Measurements from ENCODE around the gene HMGXB3.

Gene HMGXB3, protein sequence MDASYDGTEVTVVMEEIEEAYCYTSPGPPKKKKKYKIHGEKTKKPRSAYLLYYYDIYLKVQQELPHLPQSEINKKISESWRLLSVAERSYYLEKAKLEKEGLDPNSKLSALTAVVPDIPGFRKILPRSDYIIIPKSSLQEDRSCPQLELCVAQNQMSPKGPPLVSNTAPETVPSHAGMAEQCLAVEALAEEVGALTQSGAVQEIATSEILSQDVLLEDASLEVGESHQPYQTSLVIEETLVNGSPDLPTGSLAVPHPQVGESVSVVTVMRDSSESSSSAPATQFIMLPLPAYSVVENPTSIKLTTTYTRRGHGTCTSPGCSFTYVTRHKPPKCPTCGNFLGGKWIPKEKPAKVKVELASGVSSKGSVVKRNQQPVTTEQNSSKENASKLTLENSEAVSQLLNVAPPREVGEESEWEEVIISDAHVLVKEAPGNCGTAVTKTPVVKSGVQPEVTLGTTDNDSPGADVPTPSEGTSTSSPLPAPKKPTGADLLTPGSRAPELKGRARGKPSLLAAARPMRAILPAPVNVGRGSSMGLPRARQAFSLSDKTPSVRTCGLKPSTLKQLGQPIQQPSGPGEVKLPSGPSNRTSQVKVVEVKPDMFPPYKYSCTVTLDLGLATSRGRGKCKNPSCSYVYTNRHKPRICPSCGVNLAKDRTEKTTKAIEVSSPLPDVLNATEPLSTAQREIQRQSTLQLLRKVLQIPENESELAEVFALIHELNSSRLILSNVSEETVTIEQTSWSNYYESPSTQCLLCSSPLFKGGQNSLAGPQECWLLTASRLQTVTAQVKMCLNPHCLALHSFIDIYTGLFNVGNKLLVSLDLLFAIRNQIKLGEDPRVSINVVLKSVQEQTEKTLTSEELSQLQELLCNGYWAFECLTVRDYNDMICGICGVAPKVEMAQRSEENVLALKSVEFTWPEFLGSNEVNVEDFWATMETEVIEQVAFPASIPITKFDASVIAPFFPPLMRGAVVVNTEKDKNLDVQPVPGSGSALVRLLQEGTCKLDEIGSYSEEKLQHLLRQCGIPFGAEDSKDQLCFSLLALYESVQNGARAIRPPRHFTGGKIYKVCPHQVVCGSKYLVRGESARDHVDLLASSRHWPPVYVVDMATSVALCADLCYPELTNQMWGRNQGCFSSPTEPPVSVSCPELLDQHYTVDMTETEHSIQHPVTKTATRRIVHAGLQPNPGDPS (N-terminal part only)

DNA sequence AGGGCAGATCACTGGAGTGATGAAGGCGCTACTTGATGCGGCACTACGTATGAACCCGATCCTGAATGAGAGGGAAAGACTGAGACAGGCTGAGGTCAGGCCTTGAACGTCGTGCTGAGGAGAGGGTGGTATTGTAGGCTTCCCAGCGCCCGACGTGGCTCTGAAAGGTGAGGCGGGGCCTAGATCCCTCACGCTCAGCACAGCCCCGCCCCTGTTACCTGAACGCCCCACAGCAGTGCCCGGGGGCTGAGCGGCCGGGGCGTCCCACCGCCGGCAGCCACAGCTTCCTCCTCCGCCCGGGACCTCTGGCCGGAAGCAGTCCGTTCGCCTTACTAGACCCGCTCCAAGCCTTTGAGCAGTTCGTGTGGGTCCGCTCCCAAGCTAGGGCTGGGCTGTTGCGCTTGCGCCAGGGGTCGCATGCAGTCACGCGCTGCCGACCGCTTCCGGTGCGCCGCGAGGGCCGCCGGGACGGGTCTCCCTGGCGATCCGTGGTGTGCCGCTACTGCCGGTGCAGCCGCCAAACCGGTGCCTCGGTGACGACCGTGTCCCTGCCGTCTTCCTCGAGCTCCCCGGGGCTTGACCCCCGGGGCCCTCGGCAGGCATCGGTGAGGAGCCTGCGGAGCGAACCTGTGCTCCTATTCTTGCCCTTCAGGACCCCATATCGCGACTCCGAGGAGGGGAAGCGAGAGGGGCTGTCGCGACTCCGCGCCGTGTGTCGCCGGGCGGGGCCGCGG, at the start of gene HMGXB3, which contains the start of gene TIGD6:
Gene HMGXB3 (plus strand): TSS at position 484 of the 734 bp plus-strand sequence. CDS start 4,114 bp downstream, outside the sequence.
Gene TIGD6 (minus strand): TSS at position 399 of the 734 bp plus-strand sequence. CDS start 4,306 bp downstream, outside the sequence.
- peak; percentile 58 for DNase-seq

DNA sequence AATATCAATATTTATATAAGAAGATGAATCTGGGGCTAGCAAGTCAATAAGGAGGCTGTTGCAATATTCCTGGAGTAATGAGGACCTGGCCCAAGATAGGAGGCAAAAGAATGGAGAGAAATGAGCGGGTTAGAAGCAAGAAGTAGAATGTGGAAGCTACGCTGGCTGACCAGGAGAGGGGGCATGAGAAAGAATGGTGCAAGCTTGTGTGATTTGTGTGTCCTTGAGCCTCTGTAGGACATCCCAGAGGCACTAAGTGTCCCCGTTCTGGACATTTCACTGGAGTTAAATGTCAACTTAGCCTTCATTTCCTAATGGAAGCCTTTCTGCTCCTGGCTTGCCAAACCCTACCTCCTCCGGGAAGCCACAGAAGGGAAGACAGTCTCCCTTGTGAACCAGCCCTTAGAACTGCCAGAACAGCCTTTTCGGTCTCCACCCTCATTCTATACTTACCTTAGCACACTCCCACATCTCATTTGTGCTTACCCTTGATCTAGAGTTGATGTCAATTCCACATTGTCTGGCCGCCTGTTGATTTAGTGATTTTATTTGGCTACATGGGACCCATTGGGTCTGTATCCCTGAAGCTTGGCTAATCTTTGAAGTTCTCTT, 49.3 kb upstream of the HMGXB3 start:
- DNase-seq = no peak

DNA sequence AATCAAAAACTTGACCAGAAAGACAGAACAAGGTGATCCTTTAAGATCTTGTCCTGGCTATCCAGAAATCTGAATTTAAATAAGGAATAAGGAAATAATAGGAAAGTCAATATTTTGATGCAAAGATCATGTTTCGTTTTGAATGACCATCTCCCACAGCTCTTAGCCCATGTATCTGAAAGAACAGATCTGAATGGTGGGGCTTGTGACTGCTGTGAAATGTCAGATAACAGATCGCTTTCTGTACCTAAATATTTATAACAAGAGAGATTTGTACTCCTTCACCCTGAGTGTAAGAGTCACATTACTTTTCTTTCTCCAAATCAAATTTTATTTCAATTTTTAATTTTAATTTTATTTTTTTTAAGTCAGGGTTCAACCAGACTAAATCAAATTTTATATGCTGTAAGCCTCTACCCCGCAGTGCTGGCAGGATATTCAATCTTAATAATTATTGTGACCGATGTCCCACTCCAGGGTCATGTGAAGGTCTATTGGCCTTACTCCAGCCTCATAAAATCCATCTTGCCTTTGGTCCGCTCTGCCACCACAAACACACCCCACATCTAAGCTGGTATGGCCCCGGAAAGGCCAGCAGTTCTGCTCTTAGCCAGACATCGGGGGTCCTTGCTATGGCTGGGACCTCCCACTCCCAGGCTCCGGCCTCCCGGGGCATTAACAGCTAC, 47.0 kb upstream of the HMGXB3 start:
- DNase-seq = no peak

DNA sequence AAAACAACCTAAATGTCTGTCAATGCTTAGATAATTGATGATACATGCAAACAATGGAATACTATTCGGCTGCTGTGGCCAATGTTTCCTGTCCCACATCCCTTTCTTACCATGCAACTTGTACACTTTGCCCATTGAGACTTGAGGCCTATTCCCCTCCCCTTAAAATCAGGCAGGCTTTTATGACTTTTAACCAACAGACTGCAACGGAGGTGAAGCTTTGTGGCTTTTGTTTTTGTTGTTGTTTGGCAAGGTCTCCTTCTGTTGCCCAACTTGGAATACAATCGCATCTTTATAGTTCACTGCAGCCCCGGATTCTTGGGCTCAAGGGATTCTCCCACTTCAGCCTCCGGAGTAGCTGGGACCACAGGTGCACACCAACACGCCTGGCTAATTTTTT, 45.7 kb upstream of the HMGXB3 start:
- no peak for DNase-seq

DNA sequence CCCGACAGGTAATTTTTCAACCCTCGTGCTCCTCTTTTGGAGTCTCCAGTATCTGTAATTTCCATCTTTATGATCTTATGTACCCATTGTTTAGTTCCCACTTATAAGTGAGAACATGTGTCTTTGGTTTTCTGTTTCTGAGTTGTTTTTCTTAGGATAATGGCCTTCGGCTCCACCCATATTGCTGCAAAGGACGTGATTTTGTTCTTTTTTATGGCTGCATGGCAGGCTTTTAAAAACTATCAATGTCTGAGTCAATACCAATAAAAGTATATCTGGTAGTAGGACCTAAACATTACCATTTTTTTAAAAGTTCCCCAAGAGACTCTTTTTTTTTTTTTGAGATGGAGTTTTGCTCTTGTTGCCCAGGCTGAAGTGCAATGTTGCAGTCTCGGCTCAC, 43.9 kb upstream of the HMGXB3 start:
- DNase-seq = no peak

DNA sequence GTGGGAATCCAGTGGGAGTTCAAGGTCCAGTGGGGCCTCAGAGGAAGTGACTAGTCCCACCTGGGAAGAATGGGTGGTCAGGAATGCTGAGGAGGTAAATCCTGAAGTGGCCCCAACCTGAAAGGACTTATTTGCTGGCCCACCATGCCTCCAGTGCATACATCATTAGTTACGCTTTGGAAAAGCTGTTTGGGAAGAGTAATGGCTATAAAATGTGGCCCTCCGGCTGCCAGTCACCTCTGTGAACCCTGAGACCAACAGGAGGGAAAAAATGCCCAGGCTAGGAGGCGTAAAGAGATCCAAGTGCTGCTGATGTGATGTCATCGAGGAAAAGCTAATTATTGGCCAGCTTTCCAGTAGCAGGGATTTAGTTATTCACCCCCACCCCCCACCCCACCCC, 42.7 kb upstream of the HMGXB3 start:
- DNase-seq = no peak

DNA sequence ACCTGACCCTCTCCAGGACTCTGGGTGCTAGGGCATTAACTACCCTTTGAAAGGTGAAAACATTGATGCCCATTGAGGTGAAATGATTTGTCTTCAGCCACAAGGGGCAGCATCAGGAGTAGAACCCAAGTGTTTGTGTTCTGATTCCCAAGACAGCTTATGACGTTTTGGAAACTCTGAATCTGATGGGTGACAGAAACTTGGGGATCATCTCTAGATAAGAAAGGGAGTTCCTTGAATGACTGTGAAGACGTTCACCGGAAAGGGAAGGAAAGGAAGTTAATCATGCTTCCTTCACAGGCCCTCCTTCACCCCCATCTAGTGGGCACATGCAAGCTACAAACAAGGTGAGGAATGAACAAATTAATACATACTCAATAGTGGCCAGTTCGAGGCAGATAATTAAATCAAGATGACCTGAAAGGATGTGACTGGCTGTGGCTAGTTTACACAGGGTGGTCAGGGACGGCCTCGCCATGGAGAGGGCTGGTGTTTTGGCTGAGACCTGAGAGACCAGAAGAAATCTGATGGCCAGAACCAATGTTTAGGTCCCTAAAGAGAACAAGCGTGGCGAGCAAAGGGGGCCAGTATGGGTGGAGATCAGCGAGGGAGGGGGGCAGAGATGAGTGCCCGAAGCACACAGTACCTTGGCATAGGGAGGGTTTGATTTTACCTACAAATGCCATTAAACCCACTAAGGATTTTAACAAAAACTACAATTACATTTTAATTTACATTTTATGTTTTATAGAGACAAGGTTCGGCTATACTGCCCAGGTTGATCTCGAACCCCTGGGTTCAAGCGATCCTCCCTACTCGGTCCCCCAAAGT, 40.9 kb upstream of the HMGXB3 start:
- DNase-seq = no peak

DNA sequence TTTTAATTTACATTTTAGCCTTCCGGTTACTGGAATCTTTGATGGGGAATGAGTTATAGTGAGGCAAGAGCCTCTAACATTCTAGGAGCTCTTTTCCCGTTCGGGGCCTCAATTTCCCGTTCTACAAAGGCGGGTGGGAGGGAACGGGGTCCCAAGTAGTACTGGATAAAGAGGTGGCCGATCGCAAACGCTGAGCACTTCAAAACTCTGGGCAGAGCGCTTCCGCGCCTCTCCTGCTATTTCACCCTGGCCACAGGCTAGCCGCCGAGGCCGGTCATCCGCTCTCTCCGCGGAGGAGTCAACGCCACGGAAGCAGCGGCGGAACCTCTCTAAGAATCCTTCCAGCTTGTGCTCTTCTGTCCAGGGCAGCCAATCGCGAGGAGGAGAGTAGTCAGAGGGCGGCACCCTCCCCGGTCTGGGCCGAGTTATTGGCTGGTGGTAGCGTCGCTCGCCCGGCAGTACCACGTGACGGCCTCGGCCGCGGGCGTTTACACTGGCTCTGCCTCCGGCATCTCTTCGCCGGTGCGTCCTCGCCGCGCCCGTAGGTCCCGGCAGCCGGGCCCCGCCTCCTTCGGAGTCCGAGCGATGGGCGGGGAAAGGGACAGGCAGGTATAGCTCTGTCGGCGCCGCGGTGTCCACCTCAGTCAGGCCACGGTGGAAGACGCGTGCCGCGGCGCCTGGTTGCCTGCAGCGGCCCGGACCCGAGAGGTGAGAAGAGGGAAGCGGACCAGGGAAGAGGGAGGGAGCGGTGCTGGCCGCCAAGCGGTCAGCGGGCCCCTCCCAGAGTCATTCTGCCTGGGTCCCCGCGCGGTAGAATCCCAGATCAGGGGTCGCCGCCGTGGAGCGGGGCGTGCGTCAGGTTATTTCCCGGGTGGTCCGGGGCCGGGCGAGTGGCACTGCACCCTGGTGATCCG, 40.0 kb upstream of the HMGXB3 start, which contains the start of gene SLC26A2:
Gene SLC26A2 (plus strand): TSS at position 487 of the 914 bp plus-strand sequence. CDS start 16,895 bp downstream, outside the sequence.
- peak; percentile 87 for DNase-seq

DNA sequence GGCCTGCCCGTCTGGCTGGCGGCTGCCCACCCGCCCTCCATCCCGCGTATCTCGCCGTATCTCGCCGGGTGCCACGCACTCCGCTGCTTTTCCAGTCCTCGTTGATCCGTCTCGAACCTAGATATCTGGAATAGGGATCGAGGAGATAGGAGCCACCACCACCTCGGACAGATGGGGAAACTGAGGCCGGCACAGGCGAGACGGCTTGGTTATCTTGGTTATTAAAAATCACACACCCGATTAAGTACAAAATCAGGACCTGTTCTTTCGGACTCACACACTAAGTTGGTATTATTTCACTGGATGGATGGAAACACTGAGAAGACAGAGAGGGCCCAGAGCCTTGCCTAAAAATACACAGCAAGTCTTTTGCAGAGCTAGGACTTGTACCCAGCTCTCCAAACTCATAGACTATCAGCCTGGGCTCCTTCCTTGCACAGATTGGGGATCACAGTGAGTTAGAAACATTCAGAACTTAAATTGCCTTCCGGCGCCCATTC, 39.3 kb upstream of the HMGXB3 start:
- no peak for DNase-seq

DNA sequence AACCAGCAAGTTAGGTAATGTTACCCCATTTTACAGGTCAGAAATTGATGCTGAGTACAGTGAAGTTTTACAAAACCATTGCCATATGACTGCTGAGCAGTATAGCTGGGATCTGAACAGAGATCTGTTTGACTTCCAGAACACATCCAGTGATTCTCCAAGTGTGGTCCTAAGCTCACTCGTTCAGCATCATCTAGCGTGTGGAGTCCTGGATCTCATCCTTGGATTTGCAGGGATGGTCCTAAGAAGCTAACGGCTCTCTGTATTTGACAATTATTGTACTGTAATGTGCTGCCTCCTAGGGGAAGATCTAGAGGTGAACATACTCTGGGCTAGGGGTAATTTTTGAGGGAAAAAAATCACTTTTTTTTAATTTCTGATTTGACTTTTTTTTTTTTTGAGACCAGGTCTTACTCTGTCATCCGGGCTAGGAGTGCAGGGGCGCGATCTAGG, 38.6 kb upstream of the HMGXB3 start:
- DNase-seq = no peak

DNA sequence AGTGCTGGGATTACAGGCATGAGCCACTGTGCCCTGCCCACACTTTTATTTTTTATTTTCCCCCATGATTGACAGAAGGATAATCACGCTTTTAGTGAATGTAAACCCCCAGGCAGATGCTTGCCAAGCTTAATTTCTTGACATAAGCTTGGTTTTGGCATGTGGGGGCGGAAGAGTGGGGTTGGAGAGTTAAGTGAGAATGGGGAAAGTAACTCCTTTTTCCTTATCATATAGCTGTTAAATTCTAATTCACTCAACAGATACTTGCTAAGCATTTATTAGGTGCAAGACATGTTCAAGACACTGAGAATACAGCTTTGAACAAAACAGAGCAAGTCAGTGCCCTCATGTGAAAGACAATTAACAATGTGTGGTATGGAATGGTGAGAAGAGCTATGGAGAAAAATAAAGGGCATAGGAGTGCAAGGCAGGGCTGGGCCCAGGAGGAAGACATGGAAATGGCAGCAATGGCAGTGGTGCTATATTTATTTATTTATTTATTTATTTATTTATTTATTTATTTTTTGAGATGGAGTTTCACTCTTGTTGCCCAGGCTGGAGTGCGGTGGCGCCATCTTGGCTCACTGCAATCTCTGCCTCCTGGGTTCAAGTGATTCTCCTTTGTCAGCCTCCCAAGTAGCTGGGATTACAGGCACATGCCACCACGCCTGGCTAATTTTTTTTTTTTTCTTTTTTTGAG, 37.8 kb upstream of the HMGXB3 start:
- no peak for DNase-seq

DNA sequence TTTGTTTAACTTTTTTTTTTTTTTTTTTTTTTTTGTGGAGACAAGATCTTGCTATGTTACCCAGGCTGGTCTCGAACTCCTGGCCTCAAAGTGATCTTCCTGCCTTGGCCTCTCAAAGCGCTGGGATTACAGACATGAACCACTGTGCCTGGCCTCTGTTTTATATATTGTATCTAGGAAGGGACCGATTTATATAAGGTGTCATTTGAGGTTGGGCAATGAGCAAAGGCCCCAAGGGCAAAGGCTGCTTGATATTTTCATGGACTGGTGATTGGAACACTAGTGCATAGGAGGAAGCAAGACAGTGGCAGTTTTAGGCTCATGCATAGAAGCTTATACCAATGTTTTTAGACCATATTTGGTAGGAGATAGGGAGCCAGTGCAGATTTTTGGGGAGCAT, 36.8 kb upstream of the HMGXB3 start:
- DNase-seq = no peak

DNA sequence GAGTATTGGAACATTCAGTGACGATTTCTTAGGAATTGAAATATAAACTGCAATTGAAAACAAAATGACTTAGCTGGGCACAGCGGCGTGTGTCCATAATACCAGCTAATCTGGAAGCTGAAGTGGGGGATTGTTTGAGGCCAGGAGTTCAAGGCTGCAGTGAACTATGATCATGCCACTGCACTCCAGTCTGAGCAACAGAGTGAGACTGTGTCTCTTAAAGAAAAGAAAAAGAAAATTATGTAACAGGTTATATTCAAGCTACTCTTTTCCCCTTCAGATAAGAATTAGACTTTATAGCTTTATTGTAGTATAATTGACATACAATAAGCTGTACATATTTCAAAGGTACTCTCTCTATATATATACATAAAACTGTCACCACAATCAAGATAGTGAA, 33.6 kb upstream of the HMGXB3 start:
- DNase-seq = no peak

DNA sequence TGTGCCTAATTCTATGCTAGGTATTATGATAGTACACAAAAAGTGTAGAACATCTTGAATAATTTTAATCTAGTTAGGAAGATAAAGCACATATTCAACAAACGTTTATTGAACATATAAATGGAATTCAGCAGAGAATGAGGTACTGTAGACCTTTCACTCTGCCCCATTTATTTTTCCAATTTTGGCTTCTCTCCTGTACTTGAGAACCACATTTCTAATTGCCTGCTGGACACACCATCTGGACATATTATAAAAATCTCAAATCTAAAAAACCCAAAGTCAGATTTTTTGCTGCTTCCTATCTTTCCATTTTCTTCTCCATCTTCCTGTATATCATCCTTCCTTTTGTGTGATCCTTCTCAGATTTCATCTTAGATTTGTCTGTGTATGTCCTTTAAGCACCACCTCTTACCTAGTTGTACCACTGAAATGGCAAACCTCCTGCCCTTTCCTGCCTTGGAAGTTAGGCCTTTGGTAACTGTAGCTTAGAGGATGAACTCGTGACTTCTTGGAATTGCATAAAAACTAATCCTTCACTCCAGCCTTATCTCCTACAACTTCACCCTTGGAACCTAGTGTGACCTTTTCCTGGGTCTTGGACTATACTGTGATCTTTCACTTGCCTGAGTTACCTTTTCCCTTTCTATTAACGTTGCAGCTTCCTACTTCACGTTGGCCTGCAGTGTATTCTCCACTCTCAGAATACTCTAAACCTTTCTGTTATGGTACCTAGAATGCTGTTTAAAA, 31.2 kb upstream of the HMGXB3 start:
- DNase-seq = no peak

DNA sequence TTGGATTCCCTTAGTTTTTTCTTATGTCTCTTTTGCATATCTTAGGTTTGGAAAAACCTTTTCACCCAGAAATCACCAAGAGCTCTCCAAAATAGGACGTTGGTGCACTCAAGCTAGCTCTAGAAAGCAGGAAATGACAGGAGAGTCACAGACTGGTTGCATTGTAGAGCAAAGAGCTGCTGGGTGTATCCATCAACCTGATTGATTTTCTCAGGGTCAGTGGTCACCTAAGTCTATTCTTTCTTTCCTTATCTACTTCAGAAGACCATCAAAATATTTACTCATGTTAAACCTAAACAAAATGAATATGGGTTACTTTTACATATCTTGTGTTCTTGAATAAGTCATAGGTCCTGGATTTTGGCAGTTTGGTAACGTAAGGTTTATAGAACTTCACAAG, 25.1 kb upstream of the HMGXB3 start:
- DNase-seq = no peak

DNA sequence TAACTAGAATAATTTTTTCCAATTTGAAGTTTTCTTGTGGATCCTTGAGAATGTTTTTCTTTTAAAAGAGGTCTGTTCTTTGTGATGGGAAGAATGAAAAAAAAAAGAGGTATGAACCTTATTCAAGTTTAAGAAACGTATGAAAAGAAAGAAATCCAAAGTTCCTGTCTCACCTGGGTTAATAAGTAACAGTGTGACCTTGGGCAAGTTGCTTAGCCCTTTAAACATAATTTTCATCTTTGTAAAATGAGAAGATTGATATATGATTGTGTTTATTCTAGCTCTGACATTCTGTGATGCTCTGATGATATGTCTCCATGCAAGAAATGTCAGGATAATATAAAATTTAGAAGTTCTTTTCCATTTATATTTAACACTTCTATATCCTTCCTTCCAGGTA, 20.6 kb upstream of the HMGXB3 start:
- no peak for DNase-seq

DNA sequence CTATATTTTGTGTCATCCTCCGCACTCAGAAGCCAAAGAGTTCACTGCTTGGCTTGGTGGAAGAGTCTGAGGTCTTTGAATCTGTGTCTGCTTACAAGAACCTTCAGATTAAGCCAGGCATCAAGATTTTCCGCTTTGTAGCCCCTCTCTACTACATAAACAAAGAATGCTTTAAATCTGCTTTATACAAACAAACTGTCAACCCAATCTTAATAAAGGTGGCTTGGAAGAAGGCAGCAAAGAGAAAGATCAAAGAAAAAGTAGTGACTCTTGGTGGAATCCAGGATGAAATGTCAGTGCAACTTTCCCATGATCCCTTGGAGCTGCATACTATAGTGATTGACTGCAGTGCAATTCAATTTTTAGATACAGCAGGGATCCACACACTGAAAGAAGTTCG, 19.3 kb upstream of the HMGXB3 start:
- no peak for DNase-seq

All from NCI-H1436 treated with DMSO at 0.1 percent for 48 hours (cell line).